ENCODE results near the gene EXOG.

EXOG gene

DNA sequence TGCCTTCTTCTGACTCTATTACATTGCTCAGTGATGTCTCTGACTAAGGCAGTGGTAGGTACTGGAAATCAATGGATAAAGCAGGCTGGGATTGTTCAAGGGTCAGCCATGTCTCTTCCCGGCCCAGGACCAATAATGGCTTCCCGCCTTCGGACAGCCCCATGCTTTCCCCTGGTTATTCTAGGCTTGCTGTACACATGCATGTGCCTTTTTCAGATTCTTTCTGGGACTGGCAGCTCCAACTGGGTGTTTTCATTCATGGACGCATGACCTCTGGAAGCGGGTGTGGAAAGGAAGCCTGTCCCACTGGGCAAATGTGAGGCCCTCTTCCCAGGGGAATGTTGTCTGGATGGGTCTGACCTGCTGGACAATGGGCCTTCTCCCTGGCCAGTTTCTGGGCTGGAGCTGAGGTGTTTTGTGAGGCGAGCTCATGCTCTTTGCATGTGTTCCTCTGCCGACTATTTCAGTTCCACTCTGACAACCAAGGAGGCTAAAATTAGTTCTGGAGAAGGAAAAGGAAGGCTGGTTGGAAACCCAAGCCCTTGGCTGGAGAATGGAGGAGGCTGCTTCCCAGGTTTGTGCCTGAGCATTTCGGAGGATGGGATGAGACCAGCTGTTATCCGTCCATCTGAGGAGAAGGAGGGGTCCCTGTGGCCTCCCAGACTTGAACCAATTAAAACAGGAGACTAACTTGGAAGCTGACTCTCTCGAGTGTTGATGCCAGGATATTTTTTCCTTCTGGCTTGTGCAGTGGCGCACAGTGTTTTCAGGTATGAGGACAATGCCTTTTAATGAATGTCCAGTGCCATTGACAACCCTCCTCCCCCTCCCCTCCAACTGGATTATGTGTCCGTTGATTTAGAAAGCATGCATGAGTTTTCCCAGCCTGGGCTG, 35.5 kb upstream of the EXOG start:
- DNase-seq (ENCODE audit: low read depth) = no peak
- TF ChIP-seq, protein P1, sequence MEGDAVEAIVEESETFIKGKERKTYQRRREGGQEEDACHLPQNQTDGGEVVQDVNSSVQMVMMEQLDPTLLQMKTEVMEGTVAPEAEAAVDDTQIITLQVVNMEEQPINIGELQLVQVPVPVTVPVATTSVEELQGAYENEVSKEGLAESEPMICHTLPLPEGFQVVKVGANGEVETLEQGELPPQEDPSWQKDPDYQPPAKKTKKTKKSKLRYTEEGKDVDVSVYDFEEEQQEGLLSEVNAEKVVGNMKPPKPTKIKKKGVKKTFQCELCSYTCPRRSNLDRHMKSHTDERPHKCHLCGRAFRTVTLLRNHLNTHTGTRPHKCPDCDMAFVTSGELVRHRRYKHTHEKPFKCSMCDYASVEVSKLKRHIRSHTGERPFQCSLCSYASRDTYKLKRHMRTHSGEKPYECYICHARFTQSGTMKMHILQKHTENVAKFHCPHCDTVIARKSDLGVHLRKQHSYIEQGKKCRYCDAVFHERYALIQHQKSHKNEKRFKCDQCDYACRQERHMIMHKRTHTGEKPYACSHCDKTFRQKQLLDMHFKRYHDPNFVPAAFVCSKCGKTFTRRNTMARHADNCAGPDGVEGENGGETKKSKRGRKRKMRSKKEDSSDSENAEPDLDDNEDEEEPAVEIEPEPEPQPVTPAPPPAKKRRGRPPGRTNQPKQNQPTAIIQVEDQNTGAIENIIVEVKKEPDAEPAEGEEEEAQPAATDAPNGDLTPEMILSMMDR (IDR thresholded peaks at IDR 0.05; ENCODE audit: insufficient read depth, low read depth, low read length, missing control alignments) = no peak
- no peak overlapping the region for H3K4me3 ChIP-seq (ENCODE audit: low read length)

DNA sequence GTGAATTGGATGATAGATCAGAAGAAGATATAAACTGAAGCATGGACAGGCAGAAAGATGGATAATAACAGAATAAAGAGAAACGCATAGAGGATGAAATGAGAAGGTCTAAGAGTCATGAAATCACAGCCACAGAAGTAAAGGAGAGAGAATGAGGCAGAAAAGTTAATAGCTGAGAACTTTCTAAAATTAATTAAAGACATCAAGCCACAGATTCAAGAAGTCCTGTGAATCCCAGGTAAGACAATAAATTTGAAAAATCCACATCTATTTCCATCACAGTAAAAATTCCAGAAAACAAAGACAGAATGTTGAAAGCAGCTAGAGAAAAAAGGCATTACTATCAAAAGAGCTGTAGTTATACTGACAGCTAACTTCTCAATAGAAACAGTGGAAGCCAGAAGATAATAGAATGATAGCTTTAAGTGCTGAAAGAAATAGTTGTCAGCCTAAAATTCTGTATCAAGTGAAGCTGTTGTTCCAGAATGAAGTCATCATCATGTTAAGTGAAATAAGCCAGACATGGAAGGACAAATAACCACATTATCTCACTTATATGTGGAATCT, 30.5 kb upstream of the EXOG start:
- no peak overlapping the region for H3K4me3 ChIP-seq (ENCODE audit: low read length)
- DNase-seq (ENCODE audit: low read depth) = no peak
- TF ChIP-seq, protein P1 (IDR thresholded peaks at IDR 0.05; ENCODE audit: insufficient read depth, low read depth, low read length, missing control alignments) = no peak

DNA sequence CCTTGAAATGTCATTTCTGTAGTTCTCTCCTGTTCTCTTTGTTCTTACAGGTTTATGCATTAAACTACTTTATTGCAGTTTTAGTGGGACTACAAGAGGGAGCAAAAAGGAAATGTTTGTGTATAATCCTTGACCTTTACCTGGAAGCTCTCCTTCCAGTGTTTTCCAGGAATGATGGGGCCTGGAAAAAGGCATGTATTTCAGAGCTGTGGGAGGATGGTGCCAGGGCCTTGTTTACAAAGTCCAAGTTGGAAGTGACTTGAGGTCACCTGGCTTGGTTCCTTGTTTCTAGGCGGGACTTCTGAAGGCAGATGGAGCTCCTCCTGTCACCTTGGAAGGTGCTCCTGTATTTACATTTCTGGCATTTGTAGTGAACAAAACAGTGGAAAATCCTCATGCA, 27.4 kb upstream of the EXOG start:
- DNase-seq (ENCODE audit: low read depth) = no peak
- no peak overlapping the region for H3K4me3 ChIP-seq (ENCODE audit: low read length)
- TF ChIP-seq, protein P1 (IDR thresholded peaks at IDR 0.05; ENCODE audit: insufficient read depth, low read depth, low read length, missing control alignments) = no peak

DNA sequence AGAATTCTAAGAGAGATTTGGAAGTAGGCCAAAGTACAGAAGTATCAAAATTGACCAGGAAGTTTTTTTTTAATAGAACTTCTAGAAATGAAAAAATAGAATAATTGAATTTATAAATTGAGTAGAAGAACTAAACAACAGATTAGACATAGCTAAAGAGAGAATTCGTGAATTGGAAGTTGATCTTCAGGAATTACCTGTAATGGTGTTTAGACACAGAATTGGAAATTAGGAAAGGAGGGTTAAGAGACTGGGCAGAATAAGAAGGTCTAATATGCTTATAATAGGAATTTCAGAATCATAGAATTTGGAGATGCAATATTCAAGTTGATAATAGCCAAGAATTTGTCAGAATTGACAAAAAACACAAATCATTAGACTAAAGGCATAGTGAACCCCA, 26.3 kb upstream of the EXOG start:
- DNase-seq (ENCODE audit: low read depth) = no peak
- TF ChIP-seq, protein P1 (IDR thresholded peaks at IDR 0.05; ENCODE audit: insufficient read depth, low read depth, low read length, missing control alignments) = no peak
- no peak overlapping the region for H3K4me3 ChIP-seq (ENCODE audit: low read length)

DNA sequence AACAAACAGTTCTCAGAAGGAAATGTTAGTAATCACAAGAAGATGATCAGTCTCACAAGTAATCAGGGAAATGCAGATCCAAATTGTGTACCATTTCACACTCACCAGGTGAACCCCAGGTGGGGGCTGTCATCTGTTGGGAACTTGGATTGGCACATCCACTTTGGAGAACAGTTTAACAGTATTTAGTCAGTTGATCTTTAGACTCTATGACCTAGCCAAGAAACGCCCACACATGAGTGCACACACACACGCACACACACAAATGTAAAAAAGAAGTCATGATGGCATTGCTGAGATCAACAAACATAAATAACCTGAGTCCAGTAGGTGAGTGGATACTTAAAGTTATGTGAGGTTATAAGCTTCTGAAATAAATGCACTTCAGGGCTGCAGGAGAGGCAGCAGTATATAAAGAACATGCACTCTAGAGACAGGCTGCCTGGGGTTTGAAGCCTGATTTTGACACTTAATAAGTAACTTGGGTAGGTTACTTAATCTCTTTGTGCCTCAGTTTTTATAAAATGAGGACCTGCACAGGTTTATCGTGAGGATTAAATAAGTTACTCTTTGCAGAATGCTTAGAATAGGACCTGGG, 24.8 kb upstream of the EXOG start:
- TF ChIP-seq, protein P1 (IDR thresholded peaks at IDR 0.05; ENCODE audit: insufficient read depth, low read depth, low read length, missing control alignments) = no peak
- DNase-seq (ENCODE audit: low read depth) = no peak
- no peak overlapping the region for H3K4me3 ChIP-seq (ENCODE audit: low read length)

DNA sequence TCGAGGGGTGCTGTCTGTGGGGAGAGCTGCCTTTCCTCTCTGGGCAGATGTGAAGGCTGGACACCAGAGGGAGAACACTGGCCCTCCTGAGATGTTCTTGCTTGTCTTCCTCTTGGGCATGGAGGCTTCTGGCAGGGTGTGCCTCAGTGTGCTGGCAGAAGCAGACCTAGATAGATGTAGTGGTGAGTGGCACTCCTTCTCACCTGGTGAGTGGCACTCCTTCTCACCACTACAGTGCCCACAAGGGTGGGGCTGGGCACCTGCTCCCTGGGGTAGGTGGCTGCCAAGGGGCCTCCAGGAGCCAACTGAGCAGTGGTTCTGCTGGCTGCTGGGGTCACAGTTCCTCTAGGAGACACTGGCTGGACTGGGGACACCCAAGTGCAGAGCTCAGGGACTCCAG, 23.8 kb upstream of the EXOG start:
- H3K4me3 ChIP-seq (ENCODE audit: low read length) = no peak overlapping the region
- TF ChIP-seq, protein P1 (IDR thresholded peaks at IDR 0.05; ENCODE audit: insufficient read depth, low read depth, low read length, missing control alignments) = no peak
- DNase-seq (ENCODE audit: low read depth) = no peak

All from epithelial cell of esophagus (primary cell).